Measurements from ENCODE around the gene MAU2. TPM values are rescaled to one million over a fixed set of nuclear protein-coding genes. Genes with fewer than 3 reads are reported as not detected.
A peak's percentile ranks its signal among the peaks of the same experiment; 100 is the strongest.

Gene MAU2
- total and polyA plus RNA-seq, 2 of the 13 experiments (the other 11 are each of a cell fraction or from before 2014, with no cell fraction given): 16.8 to 33.8 TPM

GRCh38 chr19:19366434-19367396 lies 46.1 kb downstream of the MAU2 start (continued):
- TF ChIP-seq NFAT5 (CRISPR knock-in tag; IDR thresholded peaks at IDR 0.05): no peak
- no peak for TF ChIP-seq DNMT1 (CRISPR knock-in tag; IDR thresholded peaks at IDR 0.05)
- peak; percentile 80; the same call in 1 of the 2 replicates for TF ChIP-seq ARID4A (CRISPR knock-in tag; IDR thresholded peaks at IDR 0.05; ENCODE audit: borderline replicate concordance)
- no peak for TF ChIP-seq SKIL (CRISPR knock-in tag; IDR thresholded peaks at IDR 0.05; ENCODE audit: borderline replicate concordance)
- peak; percentile 81; the same call in 1 of the 2 replicates for TF ChIP-seq KLF9 (CRISPR knock-in tag; IDR thresholded peaks at IDR 0.05; ENCODE audit: low read depth)
- no peak for TF ChIP-seq FIP1L1 (IDR thresholded peaks at IDR 0.05; ENCODE audit: borderline replicate concordance, insufficient read depth, low read depth, low read length)
- TF ChIP-seq ARNTL (CRISPR knock-in tag; IDR thresholded peaks at IDR 0.05): no peak
- no peak for TF ChIP-seq IRF1 (CRISPR knock-in tag; IDR thresholded peaks at IDR 0.05; ENCODE audit: low read depth)
- no peak for TF ChIP-seq DMTF1 (CRISPR knock-in tag; IDR thresholded peaks at IDR 0.05)
- no peak for TF ChIP-seq ZNF737 (CRISPR knock-in tag; IDR thresholded peaks at IDR 0.05; ENCODE audit: borderline replicate concordance)
- TF ChIP-seq ZNF75D (CRISPR knock-in tag; IDR thresholded peaks at IDR 0.05; ENCODE audit: borderline replicate concordance): no peak

Data from HepG2 (cell line).